NCI-H2171 (cell line): ENCODE data around the gene C3orf20.

Source experiments
- DNase-seq: peaks from one replicate; lab custom pipeline; 2025; lab: John Stamatoyannopoulos, UW

C3orf20 gene

DNA sequence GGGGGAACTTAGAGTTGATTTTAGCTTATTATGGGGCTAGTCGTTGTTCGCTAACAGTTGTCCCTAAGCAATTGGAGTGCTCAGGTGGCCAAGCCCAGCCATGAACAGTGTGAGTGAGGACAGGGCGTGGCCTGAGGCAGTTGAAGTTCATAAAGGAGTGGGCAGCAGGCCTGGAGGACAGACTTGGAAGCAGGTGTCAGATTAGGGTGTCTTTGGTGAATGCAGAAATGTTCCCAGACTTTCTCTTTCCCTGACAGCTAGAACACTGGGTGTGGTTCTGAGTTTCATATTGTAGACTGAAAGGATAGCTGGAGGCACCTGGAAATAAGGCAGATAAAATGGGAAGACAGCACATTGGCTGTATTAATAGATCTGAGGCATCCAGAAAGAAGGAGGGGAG, 84.0 kb downstream of the C3orf20 start:
- no peak for DNase-seq

- no peak for DNase-seq
These were observed 85.2 kb downstream of the C3orf20 start for GRCh38 chr3:14760185-14760584.

DNA sequence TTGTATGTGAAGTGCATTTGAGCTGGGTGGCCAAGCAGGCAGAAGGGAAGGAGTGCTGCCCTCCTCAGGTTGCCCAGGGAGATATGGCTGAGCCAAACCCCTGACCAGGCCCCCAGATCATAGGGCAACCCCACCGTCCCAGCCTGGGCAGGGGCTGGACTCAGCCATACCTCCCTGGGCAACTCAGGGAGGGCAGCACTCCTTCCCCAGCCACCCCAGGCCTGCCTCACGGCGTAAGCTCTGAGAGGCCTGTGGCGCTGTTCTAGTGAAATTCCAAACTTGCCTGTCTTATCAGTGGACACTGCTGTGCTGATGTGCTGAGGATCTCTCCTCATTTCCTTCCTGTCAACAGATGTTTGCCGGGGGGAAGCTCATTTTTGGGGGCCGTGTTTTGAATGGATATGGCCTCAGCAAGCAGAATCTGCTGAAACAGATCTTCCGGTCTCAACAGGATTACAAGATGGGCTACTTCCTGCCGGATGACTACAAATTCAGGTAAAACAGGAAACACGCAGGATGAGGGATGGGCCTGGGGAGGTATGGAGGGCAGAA, 86.3 kb downstream of the C3orf20 start:
- no peak for DNase-seq

- DNase-seq = no peak
These were observed 86.9 kb downstream of the C3orf20 start for GRCh38 chr3:14761866-14762265.

- no peak for DNase-seq
These were observed 87.8 kb downstream of the C3orf20 start for GRCh38 chr3:14762701-14763100.

DNA sequence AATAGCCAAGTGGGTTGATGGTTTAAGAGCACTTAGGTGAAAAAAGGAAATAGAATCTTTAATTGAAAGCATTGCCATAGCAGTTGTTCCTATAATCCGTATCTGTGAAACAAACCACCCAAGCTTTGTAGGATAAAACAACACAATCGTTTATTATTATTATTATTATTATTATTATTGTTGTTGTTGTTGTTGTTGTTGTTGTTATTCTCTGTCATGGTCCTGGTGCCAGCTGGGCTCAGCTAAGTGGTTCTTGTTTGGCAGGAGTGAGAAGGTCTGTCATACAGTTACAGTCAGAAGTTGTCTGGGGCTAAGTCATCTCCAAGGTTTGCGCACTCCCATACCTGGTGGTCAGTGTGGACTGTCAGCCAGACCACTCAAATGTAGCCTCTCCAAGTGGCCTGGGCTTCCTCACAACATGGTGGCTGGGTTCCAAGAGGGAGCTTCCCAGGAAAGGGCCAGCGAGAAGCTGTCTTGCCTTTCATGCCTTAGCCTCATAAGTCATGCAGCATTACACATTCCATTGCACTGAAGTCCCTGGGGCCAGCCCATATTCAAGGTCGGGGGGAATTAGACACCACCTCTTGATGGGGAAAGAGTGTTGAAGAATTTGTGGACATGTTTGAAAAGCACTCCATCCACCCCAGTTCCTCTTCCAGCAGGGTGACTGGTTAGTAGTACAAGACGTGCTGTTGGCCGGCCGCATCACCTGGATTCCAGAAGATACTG, 89.6 kb downstream of the C3orf20 start:
- DNase-seq = no peak

GRCh38 chr3:14765060-14765400, 90.1 kb downstream of the C3orf20 start:
- DNase-seq = no peak

DNA sequence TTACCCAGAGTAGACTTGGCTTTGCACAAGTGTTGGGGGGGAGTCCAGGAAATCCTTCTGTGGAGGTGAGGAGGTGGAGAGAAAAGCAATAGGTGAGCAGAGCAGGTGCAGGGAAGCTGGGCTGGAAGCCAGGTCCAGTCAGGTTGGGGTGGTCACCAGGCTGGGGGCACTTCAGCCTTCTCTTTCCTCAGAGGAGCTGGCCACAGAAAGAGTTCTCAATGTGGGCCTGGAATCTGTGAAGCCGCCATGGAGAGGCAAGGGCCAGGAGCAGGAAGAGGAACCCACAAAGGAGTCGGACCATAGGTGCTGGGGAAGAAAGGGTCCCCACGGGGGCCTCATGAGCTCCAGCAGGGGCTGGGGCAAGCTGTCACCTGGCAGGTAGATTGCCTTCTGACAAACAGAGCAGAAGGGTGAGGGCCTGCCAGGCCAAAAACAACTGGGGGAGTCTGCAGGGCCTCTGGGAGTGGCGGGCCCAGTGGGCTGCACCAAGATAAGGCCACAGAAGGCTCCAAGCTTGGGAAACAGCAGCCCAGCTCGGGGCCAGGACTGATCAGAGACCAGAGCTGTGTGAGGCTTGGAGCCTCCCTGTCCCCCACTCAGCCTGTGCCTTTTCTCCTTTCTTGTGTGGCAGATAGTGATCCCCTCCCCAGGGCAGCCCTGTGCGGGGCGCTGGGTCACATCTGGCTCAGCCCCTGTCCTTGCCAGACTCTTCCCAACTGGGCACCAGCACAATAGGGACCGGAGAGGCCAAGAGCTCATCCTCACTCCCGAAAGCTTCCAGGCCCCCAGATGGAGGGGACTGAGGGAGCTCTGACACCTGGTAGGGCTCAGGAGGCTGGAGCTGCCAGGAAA, 90.9 kb downstream of the C3orf20 start:
- no peak for DNase-seq

DNA sequence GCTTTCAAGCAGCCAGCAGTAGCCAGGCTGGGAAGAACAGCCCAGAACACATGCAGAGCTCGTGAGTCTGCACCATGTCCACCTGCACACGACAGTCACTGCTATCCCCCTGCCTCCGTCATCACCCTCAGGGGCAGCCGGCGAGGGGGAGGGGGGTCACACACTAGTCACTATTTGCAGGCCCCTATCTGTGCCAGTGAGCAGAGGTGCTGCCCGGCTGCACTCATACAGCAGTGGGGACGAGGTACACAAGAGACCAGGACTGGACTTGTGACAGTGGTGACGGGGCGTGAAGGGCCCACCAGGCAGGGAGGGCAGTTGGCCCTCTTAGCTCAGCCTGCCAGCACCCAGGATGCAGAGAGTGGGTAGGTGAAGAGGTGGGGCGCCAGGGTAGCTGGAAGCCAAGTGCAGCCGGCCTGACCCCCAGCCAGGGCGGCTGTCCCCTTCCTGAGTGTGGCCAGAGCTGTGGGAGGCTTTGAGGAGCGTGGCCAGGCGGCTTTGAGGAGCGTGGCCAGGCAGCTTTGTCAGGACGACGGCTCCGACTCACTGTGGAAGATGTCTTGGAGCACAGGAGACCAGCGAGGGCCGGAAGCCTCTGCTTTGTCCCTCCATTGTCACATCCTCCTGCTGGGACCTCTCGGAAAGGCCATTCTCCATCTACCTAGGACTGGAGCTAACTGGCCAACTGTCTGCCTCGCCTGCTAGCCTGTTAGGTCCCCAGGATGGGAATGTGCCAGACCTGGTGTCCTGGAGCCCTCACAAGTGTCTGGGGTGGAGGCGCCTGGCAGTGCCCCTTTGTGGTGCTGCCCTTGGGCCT, 91.7 kb downstream of the C3orf20 start:
- DNase-seq = no peak

GRCh38 chr3:14767245-14768051, 92.5 kb downstream of the C3orf20 start:
- DNase-seq = no peak

- no peak for DNase-seq
These were observed 93.3 kb downstream of the C3orf20 start for GRCh38 chr3:14768182-14768790.

GRCh38 chr3:14768881-14769280, 93.9 kb downstream of the C3orf20 start:
- no peak for DNase-seq

DNA sequence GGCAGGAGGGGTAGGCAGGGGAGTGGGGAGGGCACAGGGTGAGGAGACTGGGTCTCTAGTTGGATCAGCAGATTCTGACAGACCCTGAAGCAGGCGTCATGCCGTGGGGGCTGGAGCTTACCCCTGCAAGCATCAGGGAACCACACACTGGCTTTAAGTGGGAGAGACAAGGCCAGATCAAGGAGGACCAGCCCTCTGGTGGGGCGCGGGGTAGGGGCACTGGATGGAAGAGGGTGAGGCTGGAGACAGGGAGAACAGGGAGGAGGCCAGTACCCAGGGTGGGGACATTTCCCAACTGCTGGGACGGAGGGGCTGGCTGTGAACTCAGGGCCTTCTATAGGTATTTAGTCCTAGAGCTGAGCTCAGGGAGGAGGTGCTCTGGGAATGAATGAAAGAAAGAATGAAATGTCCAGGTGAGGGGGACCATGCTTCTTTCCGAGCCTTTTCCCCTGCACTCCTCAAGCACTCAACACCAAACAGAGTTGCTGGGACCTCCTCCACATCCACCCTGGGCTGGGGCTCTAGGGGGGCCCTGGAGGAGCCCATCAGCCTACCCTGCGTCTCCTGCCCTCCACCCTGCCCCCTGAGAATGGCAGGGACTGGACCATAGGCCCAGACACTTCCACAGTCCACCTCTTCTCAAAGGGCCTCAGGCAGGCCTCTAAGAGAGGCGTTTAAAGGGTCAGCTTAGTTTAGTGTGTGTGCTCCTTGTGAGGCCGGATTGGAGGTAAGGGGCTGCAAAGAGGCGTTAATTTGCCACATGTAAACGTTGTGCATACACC, 94.8 kb downstream of the C3orf20 start:
- DNase-seq = no peak

DNA sequence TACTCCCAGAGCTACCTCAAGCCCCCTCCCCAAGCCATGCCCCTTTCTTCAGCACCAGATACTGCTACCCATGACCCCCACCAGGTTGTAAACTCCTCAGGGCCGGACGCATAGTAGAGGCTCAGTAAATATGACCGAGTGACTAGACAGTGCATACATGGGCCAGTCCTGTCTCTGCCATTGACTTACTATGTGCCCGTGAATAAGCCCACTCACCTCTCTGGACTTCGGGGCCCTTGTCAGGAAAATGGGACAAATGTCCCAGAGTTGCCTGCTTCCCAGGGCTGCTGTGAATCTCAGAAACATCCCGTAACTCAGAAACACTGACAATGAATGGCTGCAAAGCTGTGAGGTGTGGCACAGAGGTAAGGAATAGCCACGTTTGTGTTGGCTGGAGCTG, 95.7 kb downstream of the C3orf20 start:
- DNase-seq = no peak

DNA sequence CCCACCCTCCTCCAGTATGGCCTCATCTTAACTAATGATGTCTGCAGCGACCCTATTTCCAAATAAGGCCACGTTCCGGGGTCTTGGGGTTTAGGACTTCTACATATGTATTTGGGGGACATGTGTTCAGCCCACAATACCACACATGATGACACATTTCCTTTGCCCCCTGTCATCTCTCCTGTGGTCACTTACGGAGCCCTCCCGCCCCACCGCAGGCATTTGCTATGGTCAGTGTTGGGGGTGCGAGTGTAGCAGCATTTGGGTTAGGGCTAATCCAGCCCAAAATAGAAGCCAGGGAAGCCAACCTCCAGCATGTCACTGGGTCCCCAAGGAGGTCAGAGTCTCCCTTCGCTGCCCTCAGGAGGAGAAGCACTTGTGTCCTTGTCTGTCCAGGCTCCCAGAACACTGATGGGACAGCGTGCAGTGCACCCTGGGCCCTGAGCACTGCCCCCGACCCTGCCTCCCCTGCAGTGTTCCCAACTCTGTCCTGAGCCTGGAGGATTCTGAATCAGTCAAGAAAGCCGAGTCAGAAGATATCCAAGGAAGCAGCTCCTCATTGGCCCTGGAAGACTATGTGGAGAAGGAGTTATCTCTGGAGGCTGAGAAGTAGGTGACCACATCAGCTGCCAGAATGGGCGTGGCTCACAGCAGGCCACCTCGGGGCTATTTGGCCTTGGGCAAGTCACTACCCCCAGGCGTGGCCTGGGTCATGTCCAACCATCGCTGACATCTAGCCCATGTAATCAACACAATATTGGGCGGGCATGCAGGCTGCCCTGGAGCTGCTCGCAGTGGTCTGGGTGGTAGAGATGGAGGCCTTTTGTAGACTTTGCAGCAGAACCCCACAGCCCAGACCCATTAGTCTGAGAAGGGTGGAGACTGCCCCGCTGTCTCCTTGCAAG, 96.9 kb downstream of the C3orf20 start:
- no peak for DNase-seq

DNA sequence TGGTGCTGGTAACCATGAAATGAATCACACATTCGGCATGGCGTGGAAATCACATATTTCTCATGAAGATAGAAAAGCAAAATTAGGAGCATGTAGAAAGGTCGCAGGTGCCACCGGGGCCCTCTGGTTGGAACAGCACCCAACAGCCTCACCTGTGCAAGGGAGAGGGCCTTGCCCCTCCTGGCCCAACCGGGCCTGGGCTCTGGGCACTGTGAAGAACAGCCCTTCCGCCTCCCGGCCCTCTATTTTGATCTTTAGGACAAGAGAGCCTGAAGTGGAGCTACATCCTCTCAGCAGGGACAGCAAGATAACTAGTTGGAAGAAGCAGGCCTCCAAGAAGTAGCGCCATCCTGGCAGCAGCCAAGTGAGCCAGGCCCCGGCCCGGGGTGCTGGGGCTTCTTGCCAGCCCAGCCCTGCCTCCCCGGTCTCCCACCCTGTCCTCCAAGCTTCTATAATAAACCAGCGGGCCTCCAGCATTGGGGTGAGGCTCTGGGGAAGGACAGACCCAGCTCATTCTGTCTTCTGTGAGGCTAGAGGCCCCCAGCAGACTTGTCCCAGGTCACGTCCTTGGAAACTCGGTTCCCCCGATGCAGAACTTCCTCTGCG, 97.7 kb downstream of the C3orf20 start:
- DNase-seq = no peak

GRCh38 chr3:14773281-14773680, 98.3 kb downstream of the C3orf20 start:
- no peak for DNase-seq

DNA sequence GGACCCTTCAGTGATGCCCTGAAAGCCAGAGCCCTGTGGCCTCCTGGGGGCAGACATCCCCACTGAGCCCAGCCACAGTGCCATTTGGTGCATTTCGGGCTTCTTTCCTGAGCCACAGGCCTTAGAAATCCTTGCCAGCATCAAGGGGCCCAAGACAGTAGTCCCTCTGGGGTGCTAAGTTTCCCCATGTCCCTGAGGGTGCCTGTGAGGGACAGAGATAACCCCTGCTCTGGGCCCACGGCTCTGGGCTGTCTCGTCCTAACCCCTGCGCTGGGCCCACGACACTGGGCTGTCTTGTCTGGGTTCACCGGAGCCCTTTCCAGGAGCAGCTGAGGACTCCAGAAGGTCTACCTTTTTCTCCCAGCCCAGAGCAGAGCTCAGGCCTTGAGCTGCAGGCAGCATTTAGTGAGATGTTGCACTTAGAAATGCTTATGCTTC, 98.8 kb downstream of the C3orf20 start:
- no peak for DNase-seq

DNA sequence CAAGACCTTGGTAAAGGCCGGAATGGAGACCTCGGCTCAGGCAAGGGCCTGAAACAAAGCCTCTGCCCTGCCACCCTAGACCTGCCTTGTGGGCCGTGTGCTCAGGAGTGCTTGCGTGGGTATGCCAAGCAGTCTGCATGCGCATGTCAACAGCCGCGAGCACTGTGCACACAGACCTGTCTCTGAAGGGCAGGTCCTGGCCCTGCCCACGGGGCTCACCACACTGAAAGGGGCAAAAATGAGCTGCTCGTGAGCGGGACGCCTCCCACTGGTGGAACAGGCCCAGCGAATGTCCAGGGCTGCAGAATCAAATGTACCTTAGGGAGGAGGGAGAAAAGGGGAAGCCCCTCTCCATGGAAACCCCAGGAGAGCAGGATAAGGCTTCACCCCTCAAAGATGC, 99.5 kb downstream of the C3orf20 start:
- no peak for DNase-seq
